ENCODE measurements around the gene ZBED6. TPM values are rescaled to one million over a fixed set of nuclear protein-coding genes. Genes with fewer than 3 reads are reported as not detected.
"Not testable (repeated sequence)": the region's sequence is repeated elsewhere in the genome, so short reads cannot be mapped to it uniquely, and the experiment has no call there.

Gene ZBED6
- total and polyA plus RNA-seq, 3 donors from 2014 or later: 8.2 to 29.8 (median 24.8) TPM

- no peak for TF ChIP-seq POLR2A (IDR thresholded peaks at IDR 0.05)
- TF ChIP-seq, protein P1, sequence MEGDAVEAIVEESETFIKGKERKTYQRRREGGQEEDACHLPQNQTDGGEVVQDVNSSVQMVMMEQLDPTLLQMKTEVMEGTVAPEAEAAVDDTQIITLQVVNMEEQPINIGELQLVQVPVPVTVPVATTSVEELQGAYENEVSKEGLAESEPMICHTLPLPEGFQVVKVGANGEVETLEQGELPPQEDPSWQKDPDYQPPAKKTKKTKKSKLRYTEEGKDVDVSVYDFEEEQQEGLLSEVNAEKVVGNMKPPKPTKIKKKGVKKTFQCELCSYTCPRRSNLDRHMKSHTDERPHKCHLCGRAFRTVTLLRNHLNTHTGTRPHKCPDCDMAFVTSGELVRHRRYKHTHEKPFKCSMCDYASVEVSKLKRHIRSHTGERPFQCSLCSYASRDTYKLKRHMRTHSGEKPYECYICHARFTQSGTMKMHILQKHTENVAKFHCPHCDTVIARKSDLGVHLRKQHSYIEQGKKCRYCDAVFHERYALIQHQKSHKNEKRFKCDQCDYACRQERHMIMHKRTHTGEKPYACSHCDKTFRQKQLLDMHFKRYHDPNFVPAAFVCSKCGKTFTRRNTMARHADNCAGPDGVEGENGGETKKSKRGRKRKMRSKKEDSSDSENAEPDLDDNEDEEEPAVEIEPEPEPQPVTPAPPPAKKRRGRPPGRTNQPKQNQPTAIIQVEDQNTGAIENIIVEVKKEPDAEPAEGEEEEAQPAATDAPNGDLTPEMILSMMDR (IDR thresholded peaks at IDR 0.05): no peak
- H3K36me3 ChIP-seq (ENCODE audit: low read depth, missing control alignments): no peaks in the 10 kb centered on the region
- no peak overlapping the region for H3K27ac ChIP-seq
- H3K9me3 ChIP-seq: no peaks in the 10 kb centered on the region
- no peak overlapping the region for H3K4me3 ChIP-seq
- WGBS, 2 donors: 81 to 95% methylated on average over 4 of the region's 4 CpGs
- DNase-seq: no peak
- peaks cover 2% of the 10 kb centered on the region for H3K4me1 ChIP-seq
- intact Hi-C loops (cut with DNase I; ENCODE audit: low total_unique reads): no loop called here
- no peaks in the 10 kb centered on the region for H3K27me3 ChIP-seq
Measured at GRCh38 chr1:203756036-203756435, 39.4 kb upstream of the ZBED6 start.

DNA sequence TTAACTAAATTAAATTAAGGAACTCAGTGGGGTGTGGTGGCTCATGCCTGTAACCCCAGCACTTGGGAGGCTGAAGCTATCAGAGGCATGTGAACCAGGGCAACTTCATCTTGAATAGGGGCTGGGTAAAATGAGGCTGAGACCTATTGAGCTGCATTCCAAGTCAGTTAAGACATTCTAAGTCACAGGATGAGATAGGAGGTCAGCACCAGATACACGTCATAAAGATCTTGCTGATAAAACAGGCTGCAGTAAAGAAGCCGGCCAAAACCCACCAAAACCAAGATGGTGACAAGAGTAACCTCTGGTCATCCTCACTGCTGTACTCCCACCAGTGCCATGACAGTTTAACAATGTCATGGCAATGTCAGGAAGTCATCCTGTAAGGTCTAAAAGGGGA, 36.7 kb upstream of the ZBED6 start:
- 67 to 90% methylated on average over 2 of the region's 2 CpGs for WGBS, 2 donors
- intact Hi-C loops (cut with DNase I; ENCODE audit: low total_unique reads): not testable (repeated sequence)

DNA sequence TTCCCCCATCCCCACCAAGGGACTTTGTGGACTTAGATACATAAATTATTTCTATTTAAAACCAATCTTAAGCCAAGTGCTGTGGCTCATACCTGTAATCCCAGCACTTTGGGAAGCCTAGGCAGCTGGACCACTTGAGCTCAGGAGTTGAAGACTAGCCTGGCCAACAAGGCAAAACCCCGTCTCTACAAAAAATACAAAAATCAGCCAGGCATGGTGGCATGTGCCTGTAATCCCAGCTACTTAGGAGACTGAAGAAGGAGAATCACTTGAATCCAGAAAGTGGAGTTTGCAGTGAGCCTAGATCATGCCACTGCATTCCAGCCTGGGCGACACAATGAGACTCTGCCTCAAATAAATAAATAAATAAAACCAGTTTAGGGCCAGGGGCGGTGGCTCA, 34.9 kb upstream of the ZBED6 start:
- intact Hi-C loops (cut with DNase I; ENCODE audit: low total_unique reads): no loop called here
- Histone ChIP-seq H3K9me3 (no peaks in the 10 kb centered on the region), H3K27ac (no peak overlapping the region), H3K27me3 (no peaks in the 10 kb centered on the region), H3K4me1 (no peaks in the 10 kb centered on the region), H3K4me3 (no peak overlapping the region), H3K36me3 (ENCODE audit: low read depth, missing control alignments) (no peaks in the 10 kb centered on the region)
- WGBS, 2 donors: 88 to 91% methylated on average over 3 of the region's 3 CpGs
- DNase-seq: no peak
- no peak for TF ChIP-seq POLR2A (IDR thresholded peaks at IDR 0.05)
- TF ChIP-seq, protein P1 (IDR thresholded peaks at IDR 0.05): no peak

More for the DNA sequence above, 36.7 kb upstream of the ZBED6 start:
- H3K36me3 ChIP-seq (ENCODE audit: low read depth, missing control alignments); H3K9me3 ChIP-seq; H3K27ac ChIP-seq; DNase-seq; H3K4me3 ChIP-seq; H3K4me1 ChIP-seq; H3K27me3 ChIP-seq: not testable (repeated sequence)

DNA sequence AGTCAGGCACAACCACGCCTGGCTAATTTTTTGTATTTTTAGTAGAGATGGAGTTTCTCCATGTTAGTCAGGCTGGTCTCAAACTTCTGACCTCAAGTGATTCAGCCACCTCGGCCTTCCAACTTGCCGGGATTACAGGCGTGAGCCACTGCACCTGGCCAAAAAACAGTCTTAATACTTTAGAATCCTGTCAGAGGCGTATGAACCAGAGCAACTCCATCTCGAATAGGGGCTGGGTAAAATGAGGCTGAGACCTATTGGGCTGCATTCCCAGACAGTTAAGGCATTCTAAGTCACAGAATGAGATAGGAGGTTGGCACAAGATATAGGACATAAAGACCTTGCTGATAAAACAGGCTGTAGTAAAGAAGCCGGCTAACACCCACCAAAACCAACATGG, 33.5 kb upstream of the ZBED6 start:
- H3K27ac ChIP-seq; H3K36me3 ChIP-seq (ENCODE audit: low read depth, missing control alignments); H3K4me3 ChIP-seq; H3K27me3 ChIP-seq; H3K4me1 ChIP-seq; DNase-seq; H3K9me3 ChIP-seq; intact Hi-C loops (cut with DNase I; ENCODE audit: low total_unique reads): not testable (repeated sequence)
- WGBS, 2 donors: 77 to 85% methylated on average over 7 of the region's 7 CpGs

DNA sequence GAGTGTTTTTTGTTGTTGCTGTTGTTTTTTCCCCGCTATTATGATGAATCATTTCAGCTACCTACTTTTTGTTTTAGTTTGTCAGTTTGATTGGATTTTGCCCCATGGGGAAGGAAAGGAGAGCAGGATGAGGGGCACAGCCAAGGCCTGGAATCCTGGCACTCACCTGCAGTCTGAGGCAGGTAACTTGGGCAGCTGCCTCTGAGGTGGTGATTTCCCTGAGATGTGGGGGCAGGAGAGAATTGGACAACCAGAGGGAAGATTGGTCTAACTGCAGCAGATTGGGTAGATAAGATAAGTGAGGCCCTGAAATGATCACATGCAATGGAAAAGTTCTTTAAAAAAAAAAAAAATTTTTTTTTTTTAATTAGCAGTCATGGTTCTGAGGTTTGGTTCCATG, 31.9 kb upstream of the ZBED6 start:
- 100% methylated on average over 1 of the region's 1 CpG for WGBS, 2 donors
- Histone ChIP-seq H3K4me1 (no peaks in the 10 kb centered on the region), H3K9me3 (no peaks in the 10 kb centered on the region), H3K36me3 (ENCODE audit: low read depth, missing control alignments) (no peaks in the 10 kb centered on the region), H3K27me3 (no peaks in the 10 kb centered on the region), H3K27ac (no peak overlapping the region), H3K4me3 (no peak overlapping the region)
- intact Hi-C loops (cut with DNase I; ENCODE audit: low total_unique reads): no loop called here
- TF ChIP-seq POLR2A (IDR thresholded peaks at IDR 0.05): no peak
- TF ChIP-seq, protein P1 (IDR thresholded peaks at IDR 0.05): no peak
- DNase-seq: no peak

DNA sequence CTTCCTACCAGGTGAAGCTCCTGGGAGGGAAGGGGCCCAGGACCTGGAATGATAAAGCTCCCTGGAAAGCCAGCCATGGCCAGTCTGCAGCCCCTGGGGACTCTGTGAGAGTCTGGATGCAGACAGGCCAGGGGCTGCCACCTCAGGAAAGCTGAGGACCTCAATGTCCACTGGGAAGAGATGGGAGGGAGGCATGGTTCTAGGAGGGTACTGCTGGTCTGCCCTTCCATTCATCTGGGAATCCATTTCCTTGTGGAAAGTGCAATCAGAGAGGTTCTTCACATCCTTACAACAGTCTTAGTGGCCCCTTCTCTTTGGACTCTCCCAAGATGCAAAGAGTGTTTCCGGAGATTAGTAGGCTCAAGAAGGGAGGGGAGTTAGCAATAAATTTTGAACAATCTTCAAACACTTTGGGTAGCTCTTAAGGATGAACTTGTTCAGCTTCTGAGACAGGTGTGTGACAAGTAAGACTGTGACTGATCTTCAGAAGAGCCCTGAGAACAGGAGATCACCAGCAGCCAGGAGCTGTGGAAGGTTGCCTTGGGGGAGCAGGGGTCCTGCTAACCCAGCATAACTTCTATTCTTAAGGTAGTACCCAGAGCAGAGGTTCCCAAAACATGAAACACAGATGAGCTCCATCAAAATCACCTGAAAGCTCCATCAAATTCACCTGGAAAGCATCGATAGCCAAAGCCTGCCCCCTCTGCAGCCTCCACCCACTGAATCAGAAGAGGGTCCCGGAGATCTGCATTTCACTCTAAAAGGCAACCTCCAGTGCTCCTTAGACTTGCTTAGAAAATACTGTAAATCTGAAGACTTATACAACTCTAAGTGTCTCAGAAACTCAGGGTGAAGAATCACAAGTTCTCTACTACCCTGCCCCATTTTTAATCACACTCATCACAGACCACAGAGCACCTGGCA, 31.1 kb upstream of the ZBED6 start:
- no peaks in the 10 kb centered on the region for H3K36me3 ChIP-seq (ENCODE audit: low read depth, missing control alignments)
- no peaks in the 10 kb centered on the region for H3K27me3 ChIP-seq
- H3K4me3 ChIP-seq: no peak overlapping the region
- H3K9me3 ChIP-seq: no peaks in the 10 kb centered on the region
- H3K4me1 ChIP-seq: no peaks in the 10 kb centered on the region
- intact Hi-C loops (cut with DNase I; ENCODE audit: low total_unique reads): no loop called here
- WGBS, 2 donors: 67 to 88% methylated on average over 3 of the region's 3 CpGs
- H3K27ac ChIP-seq: no peak overlapping the region
- DNase-seq: no peak
- TF ChIP-seq, protein P1 (IDR thresholded peaks at IDR 0.05): no peak
- no peak for TF ChIP-seq POLR2A (IDR thresholded peaks at IDR 0.05)
